Measurements from ENCODE around the gene ALCAM.

DNA sequence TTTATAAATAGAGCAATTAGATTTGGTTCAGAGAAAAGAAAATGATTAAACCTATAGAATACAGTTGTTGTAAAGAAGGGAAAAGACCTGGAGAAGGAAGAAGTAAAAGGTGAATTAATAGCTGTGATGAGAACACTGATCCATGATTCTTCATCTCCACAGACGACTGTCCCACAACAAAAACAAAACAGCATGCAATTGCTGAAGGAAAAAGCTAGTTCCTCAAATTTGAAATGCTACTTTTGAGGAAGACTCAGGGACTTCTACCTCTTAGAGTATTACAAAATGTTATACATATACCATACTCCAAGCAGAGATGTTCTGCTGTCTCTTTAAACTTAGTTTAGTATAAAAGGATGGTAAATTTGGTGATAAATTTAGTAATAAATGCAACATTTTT lies 21.5 kb downstream of the ALCAM start:
- TF ChIP-seq, protein P1, sequence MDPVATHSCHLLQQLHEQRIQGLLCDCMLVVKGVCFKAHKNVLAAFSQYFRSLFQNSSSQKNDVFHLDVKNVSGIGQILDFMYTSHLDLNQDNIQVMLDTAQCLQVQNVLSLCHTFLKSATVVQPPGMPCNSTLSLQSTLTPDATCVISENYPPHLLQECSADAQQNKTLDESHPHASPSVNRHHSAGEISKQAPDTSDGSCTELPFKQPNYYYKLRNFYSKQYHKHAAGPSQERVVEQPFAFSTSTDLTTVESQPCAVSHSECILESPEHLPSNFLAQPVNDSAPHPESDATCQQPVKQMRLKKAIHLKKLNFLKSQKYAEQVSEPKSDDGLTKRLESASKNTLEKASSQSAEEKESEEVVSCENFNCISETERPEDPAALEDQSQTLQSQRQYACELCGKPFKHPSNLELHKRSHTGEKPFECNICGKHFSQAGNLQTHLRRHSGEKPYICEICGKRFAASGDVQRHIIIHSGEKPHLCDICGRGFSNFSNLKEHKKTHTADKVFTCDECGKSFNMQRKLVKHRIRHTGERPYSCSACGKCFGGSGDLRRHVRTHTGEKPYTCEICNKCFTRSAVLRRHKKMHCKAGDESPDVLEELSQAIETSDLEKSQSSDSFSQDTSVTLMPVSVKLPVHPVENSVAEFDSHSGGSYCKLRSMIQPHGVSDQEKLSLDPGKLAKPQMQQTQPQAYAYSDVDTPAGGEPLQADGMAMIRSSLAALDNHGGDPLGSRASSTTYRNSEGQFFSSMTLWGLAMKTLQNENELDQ (tag by site-specific recombination; IDR thresholded peaks at IDR 0.05; ENCODE audit: low read depth), result no peak
- no peak for TF ChIP-seq ZNF561 (tag by site-specific recombination; IDR thresholded peaks at IDR 0.05; ENCODE audit: borderline replicate concordance)
- TF ChIP-seq, protein P2, sequence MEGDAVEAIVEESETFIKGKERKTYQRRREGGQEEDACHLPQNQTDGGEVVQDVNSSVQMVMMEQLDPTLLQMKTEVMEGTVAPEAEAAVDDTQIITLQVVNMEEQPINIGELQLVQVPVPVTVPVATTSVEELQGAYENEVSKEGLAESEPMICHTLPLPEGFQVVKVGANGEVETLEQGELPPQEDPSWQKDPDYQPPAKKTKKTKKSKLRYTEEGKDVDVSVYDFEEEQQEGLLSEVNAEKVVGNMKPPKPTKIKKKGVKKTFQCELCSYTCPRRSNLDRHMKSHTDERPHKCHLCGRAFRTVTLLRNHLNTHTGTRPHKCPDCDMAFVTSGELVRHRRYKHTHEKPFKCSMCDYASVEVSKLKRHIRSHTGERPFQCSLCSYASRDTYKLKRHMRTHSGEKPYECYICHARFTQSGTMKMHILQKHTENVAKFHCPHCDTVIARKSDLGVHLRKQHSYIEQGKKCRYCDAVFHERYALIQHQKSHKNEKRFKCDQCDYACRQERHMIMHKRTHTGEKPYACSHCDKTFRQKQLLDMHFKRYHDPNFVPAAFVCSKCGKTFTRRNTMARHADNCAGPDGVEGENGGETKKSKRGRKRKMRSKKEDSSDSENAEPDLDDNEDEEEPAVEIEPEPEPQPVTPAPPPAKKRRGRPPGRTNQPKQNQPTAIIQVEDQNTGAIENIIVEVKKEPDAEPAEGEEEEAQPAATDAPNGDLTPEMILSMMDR (tag by site-specific recombination; IDR thresholded peaks at IDR 0.05), result no peak

Measured in HEK293 (cell line).